HUES64 (cell line): ENCODE data around the gene PAPPA.

Experiments used
- H3K27ac ChIP-seq: 2 replicates; pipeline ENCODE4 v1.7.0; 2013; ENCODE audit warnings: low read depth, low read length, inconsistent platforms
- H3K27me3 ChIP-seq: 2 replicates; pipeline ENCODE4 v1.6.1; 2013; ENCODE audit warnings: mild to moderate bottlenecking, low read length; ENCODE audit not compliant: insufficient read depth
- H3K36me3 ChIP-seq: 2 replicates; pipeline ENCODE4 v1.6.1; 2013; ENCODE audit warnings: mild to moderate bottlenecking, low read length; ENCODE audit not compliant: insufficient read depth
- H3K4me1 ChIP-seq: 2 replicates; pipeline ENCODE4 v1.6.1; 2013; ENCODE audit warnings: mild to moderate bottlenecking, low read length, moderate library complexity; ENCODE audit not compliant: insufficient read depth
- H3K4me3 ChIP-seq: 2 replicates; pipeline ENCODE4 v1.5.1; 2013; ENCODE audit warnings: mild to moderate bottlenecking, low read length, moderate library complexity
- H3K9ac ChIP-seq: 2 replicates; pipeline ENCODE4 v1.6.1; 2013; ENCODE audit warnings: mild to moderate bottlenecking, low read depth, low read length
- H3K9me3 ChIP-seq: 2 replicates; pipeline ENCODE4 v1.6.1; 2013; ENCODE audit warnings: low read depth, low read length; ENCODE audit not compliant: insufficient read depth
- WGBS: fragments of 150-250, 120-280 bp; methylation state at CpG from one replicate; pipeline ENCODE4 v1.1.7; 2013; ENCODE audit warnings: missing lambda C conversion rate; 5-methylcytosine and 5-hydroxymethylcytosine counted together

Gene PAPPA

DNA sequence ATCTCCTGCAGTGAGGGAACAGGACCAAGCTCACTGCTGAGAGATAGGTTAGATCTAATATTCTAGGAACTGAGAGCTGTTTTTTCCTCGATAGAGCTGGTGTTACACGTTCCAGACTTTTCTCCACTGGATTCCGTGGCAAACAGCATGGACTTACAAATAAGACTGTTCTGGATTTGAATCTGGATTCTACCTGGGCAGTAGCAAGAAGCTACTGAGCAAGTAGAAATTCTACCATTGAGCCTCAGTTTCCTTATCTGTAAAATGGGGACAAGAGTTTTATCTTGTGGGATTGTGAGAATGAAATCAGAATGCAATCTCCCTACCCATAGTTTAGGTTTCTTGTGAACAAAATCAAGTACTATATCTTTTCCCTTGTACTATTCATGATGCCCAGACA lies 294.8 kb downstream of the PAPPA start:
- H3K27me3 ChIP-seq, result no peaks in the 10 kb centered on the region

DNA sequence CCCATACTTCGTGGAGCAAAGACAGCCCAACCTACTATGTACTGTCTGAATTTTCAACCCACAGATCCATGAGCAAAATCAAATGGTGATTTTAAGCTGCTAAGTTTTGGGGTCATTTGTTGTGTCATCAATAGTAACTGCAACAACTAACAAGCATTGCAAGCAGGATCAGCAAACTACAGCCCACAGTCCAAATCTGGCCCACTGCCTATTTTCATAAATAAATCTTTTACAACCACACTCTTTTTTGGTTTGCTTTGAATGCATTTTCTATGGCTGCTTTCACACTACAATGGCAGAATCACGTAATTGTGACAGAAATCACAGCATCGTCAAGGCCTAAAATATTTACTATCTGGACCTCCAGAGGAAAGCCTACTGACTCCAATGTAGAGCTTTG lies 296.4 kb downstream of the PAPPA start:
- Histone ChIP-seq H3K9me3 (no peaks in the 10 kb centered on the region), H3K27ac (no peak overlapping the region), H3K9ac (no peak overlapping the region), H3K27me3 (no peaks in the 10 kb centered on the region), H3K4me1 (peaks cover 3% of the 10 kb centered on the region; the same call in 1 of the 2 replicates), H3K36me3 (no peaks in the 10 kb centered on the region), H3K4me3 (no peak overlapping the region)
- 94% methylated on average over 3 of the region's 3 CpGs for WGBS

More for the DNA sequence above, 294.8 kb downstream of the PAPPA start:
- Histone ChIP-seq H3K9ac (no peak overlapping the region), H3K4me3 (no peak overlapping the region), H3K4me1 (peaks cover 3% of the 10 kb centered on the region; the same call in 1 of the 2 replicates), H3K9me3 (no peaks in the 10 kb centered on the region), H3K27ac (no peak overlapping the region), H3K36me3 (no peaks in the 10 kb centered on the region)
- 93% methylated on average over 3 of the region's 3 CpGs for WGBS

DNA sequence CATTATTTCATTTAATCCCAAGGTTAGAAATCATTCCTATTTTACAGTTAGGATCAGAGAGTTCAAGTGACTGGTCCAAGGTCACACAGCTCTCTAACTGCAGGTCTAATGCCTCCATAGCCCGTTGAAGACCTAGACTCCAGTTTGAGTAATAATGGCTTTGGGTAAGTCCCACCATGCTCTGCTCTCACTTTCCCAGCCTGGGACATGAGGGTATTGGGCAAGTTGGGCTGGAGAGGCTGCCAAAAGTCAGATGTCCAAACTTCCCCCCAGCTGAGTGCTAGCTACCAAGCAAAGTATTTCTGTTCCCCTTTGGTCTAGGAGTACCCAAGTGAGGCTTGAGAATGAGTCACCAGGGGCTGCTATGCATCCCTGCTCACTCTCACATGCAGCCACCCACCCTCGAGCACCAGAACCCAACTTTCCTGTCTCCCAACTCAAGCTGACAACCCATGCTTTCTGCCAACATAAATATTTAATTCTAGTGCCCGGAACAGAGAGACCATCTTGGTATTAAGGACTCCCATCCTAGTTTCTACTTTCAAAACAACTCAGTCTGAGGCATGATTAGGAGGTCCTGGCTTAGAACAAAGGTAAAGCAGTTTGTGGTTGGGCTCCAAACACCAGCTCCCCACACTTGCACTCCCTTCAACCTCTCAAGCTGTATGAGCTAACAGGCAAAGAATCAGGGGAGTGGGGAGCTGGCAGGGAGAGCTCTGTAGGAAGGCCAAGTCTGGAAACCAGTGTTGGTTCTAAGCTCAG lies 297.0 kb downstream of the PAPPA start:
- no peak overlapping the region for H3K27ac ChIP-seq
- 87% methylated on average over 3 of the region's 3 CpGs for WGBS
- no peaks in the 10 kb centered on the region for H3K36me3 ChIP-seq
- H3K9ac ChIP-seq, result no peak overlapping the region
- H3K4me3 ChIP-seq, result no peak overlapping the region
- H3K27me3 ChIP-seq, result no peaks in the 10 kb centered on the region
- peaks cover 3% of the 10 kb centered on the region; the same call in 1 of the 2 replicates for H3K4me1 ChIP-seq
- no peaks in the 10 kb centered on the region for H3K9me3 ChIP-seq

DNA sequence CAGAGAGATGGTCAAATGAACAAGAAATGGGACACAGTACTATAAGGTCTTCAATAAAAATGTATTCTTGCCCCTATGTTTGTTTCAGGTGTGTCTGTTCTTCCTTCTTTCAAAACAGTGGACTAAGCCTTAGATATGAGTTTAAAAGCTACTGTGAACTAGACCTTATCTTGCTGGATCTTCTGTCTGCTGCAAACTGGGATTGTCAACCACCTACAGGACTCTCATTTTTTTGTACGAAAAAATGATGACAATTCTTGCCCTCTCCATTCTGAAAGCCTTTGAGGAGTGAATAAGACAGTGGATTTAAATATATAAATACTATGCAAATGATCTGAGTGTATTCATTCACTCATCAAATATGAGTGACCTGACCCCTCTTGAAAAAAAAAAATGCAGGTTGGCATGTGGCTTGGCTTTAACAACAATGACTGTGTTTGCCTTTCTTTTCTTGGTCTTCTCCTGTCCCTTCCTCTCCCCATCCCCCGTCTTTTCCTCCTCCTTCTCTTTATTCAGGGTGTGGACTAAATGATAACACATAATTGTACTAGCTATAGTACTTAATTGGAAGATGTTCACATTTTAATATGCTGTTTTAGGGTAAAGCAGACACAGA lies 298.0 kb downstream of the PAPPA start:
- no peak overlapping the region for H3K9ac ChIP-seq
- no peak overlapping the region for H3K27ac ChIP-seq
- peaks cover 3% of the 10 kb centered on the region; the same call in 1 of the 2 replicates for H3K4me1 ChIP-seq
- H3K9me3 ChIP-seq, result peaks cover 6% of the 10 kb centered on the region; the same call in 1 of the 2 replicates
- no peaks in the 10 kb centered on the region for H3K27me3 ChIP-seq
- H3K36me3 ChIP-seq, result no peaks in the 10 kb centered on the region
- 88% methylated on average over 1 of the region's 2 CpGs for WGBS
- H3K4me3 ChIP-seq, result no peak overlapping the region
